BE2C (cell line): ENCODE results near the gene RING1.

ENCODE experiments used
- DNase-seq: peaks from one replicate; pipeline ENCODE4 v3.0.0-alpha.2; 2020
- H3K27me3 ChIP-seq: fragments of 250-450 bp; sonication (Bioruptor Pico); 2 replicates; pipeline ENCODE4 v1.5.1; 2020; ENCODE audit warnings: mild to moderate bottlenecking
- H3K36me3 ChIP-seq: fragments of 250-450 bp; sonication (Bioruptor Pico); 2 replicates; pipeline ENCODE4 v1.5.1; 2020; ENCODE audit warnings: mild to moderate bottlenecking
- H3K4me1 ChIP-seq: fragments of 250-450 bp; sonication (Bioruptor Pico); 2 replicates; pipeline ENCODE4 v1.5.1; 2020
- H3K4me3 ChIP-seq: 2 replicates; pipeline ENCODE4 v1.5.1; 2011; ENCODE audit warnings: low read depth, low read length
- H3K9me3 ChIP-seq: fragments of 250-450 bp; sonication (Bioruptor Pico); 2 replicates; pipeline ENCODE4 v1.5.1; 2020
- TF ChIP-seq, protein P1 (sequence below): IDR thresholded peaks from 2 replicates; pipeline ENCODE4 v1.5.1; 2012; ENCODE audit warnings: mild to moderate bottlenecking, low read depth, low read length

The RING1 gene

DNA sequence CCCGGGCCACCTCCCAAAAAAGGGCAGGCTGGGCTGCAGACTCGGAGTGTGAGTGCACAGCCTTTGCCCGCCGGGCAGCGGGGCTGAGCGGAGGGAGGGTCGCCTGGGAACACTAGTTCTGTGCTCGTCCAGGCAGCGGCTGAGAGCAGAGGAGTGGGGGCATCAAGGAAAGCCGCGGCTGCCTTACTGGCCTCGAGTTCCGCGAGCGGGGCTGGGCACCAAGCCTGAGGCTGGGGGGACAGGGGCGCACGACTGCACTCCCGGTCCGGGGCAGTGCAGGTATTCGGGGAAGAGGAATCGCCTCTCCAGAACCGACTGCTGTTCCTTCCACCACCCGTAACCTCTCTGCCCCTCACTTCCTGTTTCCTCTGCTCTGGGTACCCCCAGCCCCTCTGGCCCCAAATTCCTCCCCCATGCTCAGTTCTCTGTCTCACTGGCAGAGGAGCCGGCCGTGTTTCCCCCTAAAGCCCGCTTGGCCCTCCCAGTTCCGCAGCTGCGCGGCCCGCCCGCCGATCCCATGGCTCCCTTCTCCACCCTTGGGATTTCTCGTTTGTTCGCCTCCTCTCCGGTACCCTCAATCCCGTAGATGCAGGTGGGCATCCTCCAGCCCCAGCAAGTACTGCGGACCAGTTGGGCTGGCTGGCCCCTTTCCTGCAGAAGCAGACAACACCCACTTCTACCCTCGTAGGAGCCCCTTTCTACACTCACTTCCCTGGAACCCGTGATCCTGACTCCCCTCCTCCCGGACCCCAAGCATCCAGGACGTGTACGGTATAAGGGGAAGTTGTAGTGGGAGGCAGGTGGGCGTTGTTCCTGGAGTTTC lies 5.1 kb downstream of the RING1 start:
- Histone ChIP-seq H3K36me3 (no peaks in the 10 kb centered on the region), H3K4me1 (no peaks in the 10 kb centered on the region), H3K27me3 (peaks cover 18% of the 10 kb centered on the region), H3K4me3 (peak overlapping the region; percentile 37), H3K9me3 (no peaks in the 10 kb centered on the region)
- peak; percentile 34 for DNase-seq
- TF ChIP-seq, protein P1, sequence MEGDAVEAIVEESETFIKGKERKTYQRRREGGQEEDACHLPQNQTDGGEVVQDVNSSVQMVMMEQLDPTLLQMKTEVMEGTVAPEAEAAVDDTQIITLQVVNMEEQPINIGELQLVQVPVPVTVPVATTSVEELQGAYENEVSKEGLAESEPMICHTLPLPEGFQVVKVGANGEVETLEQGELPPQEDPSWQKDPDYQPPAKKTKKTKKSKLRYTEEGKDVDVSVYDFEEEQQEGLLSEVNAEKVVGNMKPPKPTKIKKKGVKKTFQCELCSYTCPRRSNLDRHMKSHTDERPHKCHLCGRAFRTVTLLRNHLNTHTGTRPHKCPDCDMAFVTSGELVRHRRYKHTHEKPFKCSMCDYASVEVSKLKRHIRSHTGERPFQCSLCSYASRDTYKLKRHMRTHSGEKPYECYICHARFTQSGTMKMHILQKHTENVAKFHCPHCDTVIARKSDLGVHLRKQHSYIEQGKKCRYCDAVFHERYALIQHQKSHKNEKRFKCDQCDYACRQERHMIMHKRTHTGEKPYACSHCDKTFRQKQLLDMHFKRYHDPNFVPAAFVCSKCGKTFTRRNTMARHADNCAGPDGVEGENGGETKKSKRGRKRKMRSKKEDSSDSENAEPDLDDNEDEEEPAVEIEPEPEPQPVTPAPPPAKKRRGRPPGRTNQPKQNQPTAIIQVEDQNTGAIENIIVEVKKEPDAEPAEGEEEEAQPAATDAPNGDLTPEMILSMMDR, result no peak

DNA sequence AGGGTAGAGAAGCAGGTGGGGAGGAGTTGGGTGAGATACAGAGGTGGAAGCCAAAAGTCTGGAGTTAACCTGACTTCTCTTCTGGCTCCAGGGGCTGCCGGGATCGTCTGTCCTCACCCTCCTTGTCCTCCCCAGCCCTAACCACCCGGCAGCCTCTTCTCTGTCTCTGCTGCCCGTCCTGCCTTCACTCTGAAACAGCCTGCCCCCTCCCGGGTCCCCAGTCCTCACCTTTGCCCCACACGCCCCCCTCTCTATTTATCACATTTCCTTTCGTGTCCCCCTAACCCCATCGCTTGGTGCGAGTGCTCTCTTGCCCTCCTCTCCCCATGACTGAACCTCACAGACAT lies 5.7 kb downstream of the RING1 start:
- H3K4me3 ChIP-seq, result peak overlapping the region; percentile 37; the same call in 1 of the 2 replicates
- H3K9me3 ChIP-seq, result no peaks in the 10 kb centered on the region
- no peaks in the 10 kb centered on the region for H3K36me3 ChIP-seq
- H3K27me3 ChIP-seq, result peaks cover 18% of the 10 kb centered on the region
- H3K4me1 ChIP-seq, result no peaks in the 10 kb centered on the region
- TF ChIP-seq, protein P1, result no peak
- DNase-seq, result no peak

DNA sequence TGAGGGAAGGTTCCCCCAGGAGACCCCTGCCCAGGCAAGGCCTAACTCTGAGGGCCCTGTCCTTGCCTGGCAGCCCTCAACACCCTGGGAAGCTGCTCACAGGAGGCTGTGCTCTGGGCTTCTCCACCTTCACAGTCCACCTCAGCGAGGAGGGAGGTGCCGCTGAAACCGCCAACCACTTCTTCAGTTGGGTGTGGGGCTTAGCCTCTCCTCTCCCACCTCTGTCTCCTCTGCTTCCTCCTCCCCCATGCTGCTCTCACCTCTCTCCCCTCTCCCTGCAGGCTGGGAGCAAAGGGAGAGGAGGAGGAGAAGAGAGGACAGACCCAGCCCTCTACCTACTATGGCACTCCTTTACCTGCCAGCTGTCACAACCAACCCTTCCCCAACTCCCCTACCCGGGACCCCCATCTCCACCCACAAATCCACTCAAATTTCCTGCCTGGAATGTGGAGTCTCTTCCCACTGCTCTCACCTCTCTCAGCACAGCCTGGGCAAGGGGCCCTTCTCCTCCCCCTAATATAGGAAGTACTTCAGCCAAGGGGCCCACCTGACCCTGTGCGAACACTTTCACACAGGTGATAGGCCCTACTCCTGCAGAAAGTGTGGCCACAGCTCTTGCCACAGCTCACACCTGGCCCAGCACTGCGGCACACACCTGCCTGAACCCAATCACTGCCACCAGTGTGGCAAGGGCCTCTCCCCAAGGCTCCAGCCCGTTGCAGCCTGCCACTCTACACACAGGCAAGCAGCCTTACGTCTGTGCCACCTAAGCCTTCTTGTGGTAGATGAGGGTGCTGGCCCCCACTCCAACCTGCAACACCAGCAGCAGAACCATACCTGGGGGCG lies 7.2 kb downstream of the RING1 start:
- Histone ChIP-seq H3K36me3 (no peaks in the 10 kb centered on the region), H3K4me1 (no peaks in the 10 kb centered on the region), H3K9me3 (no peaks in the 10 kb centered on the region), H3K4me3 (no peak overlapping the region), H3K27me3 (peaks cover 23% of the 10 kb centered on the region)
- TF ChIP-seq, protein P1, result no peak
- no peak for DNase-seq

DNA sequence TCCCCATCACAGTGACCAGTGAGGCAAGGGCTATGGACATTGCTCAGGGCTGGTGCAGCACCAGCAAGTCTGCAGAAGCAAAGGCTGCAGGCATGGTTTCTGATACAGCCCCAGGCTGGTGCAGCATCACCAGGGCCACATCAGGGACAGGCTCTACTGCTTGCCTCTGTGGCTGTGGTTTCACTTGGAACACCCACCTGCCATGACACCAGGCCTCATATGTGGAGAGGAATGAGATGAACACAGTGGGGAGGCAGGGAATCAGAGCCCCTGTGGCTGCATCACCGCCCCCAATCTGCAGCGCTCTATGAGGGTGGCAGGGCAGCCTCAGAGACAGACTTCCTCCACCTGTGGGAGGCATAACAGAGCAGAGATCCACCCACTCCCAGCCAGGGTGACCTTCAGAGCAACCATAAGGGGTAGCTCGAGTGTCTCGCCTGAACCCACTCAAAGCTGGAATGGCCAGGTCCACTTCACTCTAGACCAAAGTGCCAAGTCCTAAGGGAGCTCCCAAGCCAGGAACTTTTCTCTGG lies 7.9 kb downstream of the RING1 start:
- Histone ChIP-seq H3K4me1 (no peaks in the 10 kb centered on the region), H3K9me3 (no peaks in the 10 kb centered on the region), H3K36me3 (no peaks in the 10 kb centered on the region), H3K27me3 (peaks cover 23% of the 10 kb centered on the region), H3K4me3 (no peak overlapping the region)
- DNase-seq, result no peak
- TF ChIP-seq, protein P1, result no peak

DNA sequence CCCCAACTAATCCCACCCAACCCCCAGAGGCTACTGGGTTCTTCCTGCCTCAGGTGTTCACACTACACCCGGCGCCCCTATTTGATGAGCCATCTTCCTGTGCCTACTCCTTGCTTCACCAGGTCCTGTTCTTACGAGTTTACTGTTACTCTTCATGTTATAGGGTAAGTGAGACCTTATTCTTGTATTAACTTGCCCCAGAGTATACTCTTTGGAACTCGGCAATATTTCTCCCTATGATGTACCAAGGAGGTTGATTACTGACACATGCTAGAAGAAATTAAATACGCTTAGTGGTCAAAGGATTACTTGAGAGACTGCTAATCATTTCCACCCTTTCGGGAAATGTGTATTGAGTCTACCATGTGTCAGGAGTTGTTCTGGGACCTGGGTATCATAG lies 8.9 kb downstream of the RING1 start:
- TF ChIP-seq, protein P1, result no peak
- Histone ChIP-seq H3K9me3 (no peaks in the 10 kb centered on the region), H3K36me3 (no peaks in the 10 kb centered on the region), H3K4me3 (no peak overlapping the region), H3K27me3 (peaks cover 23% of the 10 kb centered on the region), H3K4me1 (no peaks in the 10 kb centered on the region)
- no peak for DNase-seq
